ENCODE results near the gene RAB40C. TPM values are rescaled to one million over a fixed set of nuclear protein-coding genes. Genes with fewer than 3 reads are reported as not detected.

Gene RAB40C
- polyA plus RNA-seq, 1 donor (not counting 4 experiments of a cell fraction or from before 2014, with no cell fraction given): 4.0 TPM

GRCh38 chr16:608019-608418 lies 18.2 kb downstream of the RAB40C start:
- TF ChIP-seq EZH2 (IDR thresholded peaks at IDR 0.05; ENCODE audit: low read length) (no peak), CTCF (optimal IDR thresholded peaks at IDR 0.05 in 1 of 3, IDR thresholded peaks at IDR 0.05 in 1 of 3, conservative IDR thresholded peaks at IDR 0.05 in 1 of 3; ENCODE audit: extremely low read depth in 1 of 3, insufficient read depth in 2 of 3, low read length in 3 of 3) (no peak)
- dilution Hi-C loops (cut with MboI; ENCODE audit: extremely low pct_ligation_motif_present, low sequenced_read_pairs): no loop called here
- Histone ChIP-seq H3K4me2 (ENCODE audit: control insufficient read depth, extremely low read depth, insufficient read depth, low read depth, low read length) (no peak overlapping the region), H4K20me1 (ENCODE audit: control insufficient read depth, extremely low read depth, insufficient read depth, low read length) (peaks cover 4% of the 10 kb centered on the region), H3K4me3 (ENCODE audit: control insufficient read depth in 2 of 3, extremely low read depth in 1 of 3, insufficient read depth in 2 of 3, low read depth in 1 of 3, low read length in 3 of 3) (no peak overlapping the region), H3K9ac (ENCODE audit: control insufficient read depth, extremely low read depth, insufficient read depth, low read length) (no peak overlapping the region), H3K27me3 (ENCODE audit: control insufficient read depth, extremely low read depth, insufficient read depth, low read length) (no peaks in the 10 kb centered on the region), H3K4me1 (ENCODE audit: control insufficient read depth, extremely low read depth, insufficient read depth, low read length) (peaks cover 3% of the 10 kb centered on the region), H3K27ac (ENCODE audit: control insufficient read depth, insufficient read depth, low read length) (no peak overlapping the region), H3K9me1 (ENCODE audit: control insufficient read depth, extremely low read depth, insufficient read depth, low read length) (no peaks in the 10 kb centered on the region), H3K9me3 (ENCODE audit: control insufficient read depth, low read depth, low read length) (no peaks in the 10 kb centered on the region), H2AFZ (ENCODE audit: control insufficient read depth, low read length) (no peak overlapping the region), H3K79me2 (ENCODE audit: control insufficient read depth, insufficient read depth, low read length) (peaks cover 7% of the 10 kb centered on the region), H3K36me3 (ENCODE audit: control insufficient read depth in 2 of 2, extremely low read depth in 1 of 2, insufficient read depth in 2 of 2, low read length in 2 of 2) (no peaks in the 10 kb centered on the region)
- FAIRE-seq: no peak
- no peak for DNase-seq (ENCODE audit: low read depth, low spot score)

- no peaks in the 10 kb centered on the region for H3K27me3 ChIP-seq (ENCODE audit: control insufficient read depth, extremely low read depth, insufficient read depth, low read length)
- H3K27ac ChIP-seq (ENCODE audit: control insufficient read depth, insufficient read depth, low read length): no peak overlapping the region
- no peak overlapping the region for H3K4me2 ChIP-seq (ENCODE audit: control insufficient read depth, extremely low read depth, insufficient read depth, low read depth, low read length)
- peaks cover 3% of the 10 kb centered on the region for H3K4me1 ChIP-seq (ENCODE audit: control insufficient read depth, extremely low read depth, insufficient read depth, low read length)
- TF ChIP-seq EZH2 (IDR thresholded peaks at IDR 0.05; ENCODE audit: low read length): no peak
- TF ChIP-seq CTCF (optimal IDR thresholded peaks at IDR 0.05 in 1 of 3, IDR thresholded peaks at IDR 0.05 in 1 of 3, conservative IDR thresholded peaks at IDR 0.05 in 1 of 3; ENCODE audit: extremely low read depth in 1 of 3, insufficient read depth in 2 of 3, low read length in 3 of 3): no peak
- dilution Hi-C loops (cut with MboI; ENCODE audit: extremely low pct_ligation_motif_present, low sequenced_read_pairs): no loop called here
- peaks cover 4% of the 10 kb centered on the region for H4K20me1 ChIP-seq (ENCODE audit: control insufficient read depth, extremely low read depth, insufficient read depth, low read length)
- FAIRE-seq (no peak), DNase-seq (ENCODE audit: low read depth, low spot score) (no peak)
- H3K9ac ChIP-seq (ENCODE audit: control insufficient read depth, extremely low read depth, insufficient read depth, low read length): no peak overlapping the region
- H3K9me3 ChIP-seq (ENCODE audit: control insufficient read depth, low read depth, low read length): no peaks in the 10 kb centered on the region
- no peaks in the 10 kb centered on the region for H3K36me3 ChIP-seq (ENCODE audit: control insufficient read depth in 2 of 2, extremely low read depth in 1 of 2, insufficient read depth in 2 of 2, low read length in 2 of 2)
- peaks cover 7% of the 10 kb centered on the region for H3K79me2 ChIP-seq (ENCODE audit: control insufficient read depth, insufficient read depth, low read length)
- H3K9me1 ChIP-seq (ENCODE audit: control insufficient read depth, extremely low read depth, insufficient read depth, low read length): no peaks in the 10 kb centered on the region
- no peak overlapping the region for H3K4me3 ChIP-seq (ENCODE audit: control insufficient read depth in 2 of 3, extremely low read depth in 1 of 3, insufficient read depth in 2 of 3, low read depth in 1 of 3, low read length in 3 of 3)
- no peak overlapping the region for H2AFZ ChIP-seq (ENCODE audit: control insufficient read depth, low read length)
Measured at GRCh38 chr16:609316-609715, 19.4 kb downstream of the RAB40C start.

Data from keratinocyte (primary cell).